HEK293 (cell line): ENCODE data around the gene MTERF4.

Experiments
- CTCF ChIA-PET: fragments of 350-600 bp; formaldehyde crosslinking; extraction: SDS; loops from one replicate; lab custom pipeline; 2021; ENCODE audit warnings: antibody characterized with exemption; lab: Yijun Ruan, JAX
- POLR2A ChIA-PET: fragments of 300-600 bp; formaldehyde crosslinking; extraction: SDS; loops from one replicate; lab custom pipeline; 2020; ENCODE audit warnings: antibody characterized with exemption, inconsistent platforms; lab: Yijun Ruan, JAX
- H3K27ac ChIP-seq: fragments of 200-500 bp; sonication (Bioruptor generic); 2 replicates; pipeline ENCODE4 v1.5.1; 2014; ENCODE audit warnings: low read depth, low read length, control low read depth, inconsistent platforms; ENCODE audit errors: extremely low read depth
- H3K36me3 ChIP-seq, 2 experiments: fragments of 200-500 bp in 1 of 2; sonication (Bioruptor generic) in 1 of 2; 1 replicate in 1 of 2; 2 replicates in 1 of 2; pipeline ENCODE4 v1.5.1; 2014 to 2017; ENCODE audit warnings: inconsistent platforms in 2 of 2, low read length in 2 of 2; ENCODE audit not compliant: control insufficient read depth in 2 of 2, insufficient read depth in 1 of 2
- H3K4me1 ChIP-seq: fragments of 200-500 bp; sonication (Bioruptor generic); 2 replicates; pipeline ENCODE4 v1.5.1; 2014; ENCODE audit warnings: mild to moderate bottlenecking, low read length, inconsistent platforms; ENCODE audit not compliant: control insufficient read depth, insufficient read depth
- H3K4me3 ChIP-seq: 2 replicates; pipeline ENCODE4 v1.5.1; 2011; ENCODE audit warnings: low read depth, mild to moderate bottlenecking, control low read depth, low read length, moderate library complexity
- H3K9me3 ChIP-seq: fragments of 200-500 bp; sonication (Bioruptor generic); 2 replicates; pipeline ENCODE4 v1.5.1; 2014; ENCODE audit warnings: low read depth, low read length, inconsistent platforms; ENCODE audit not compliant: control insufficient read depth, insufficient read depth
- BCL11B ChIP-seq: fragments of 450-650 bp; formaldehyde crosslinking; IDR thresholded peaks from 2 replicates; pipeline ENCODE4 v1.5.1; 2016; ENCODE audit warnings: low read depth, missing biosample characterization, missing genetic modification characterization
- MZF1 ChIP-seq: fragments of 450-650 bp; formaldehyde crosslinking; IDR thresholded peaks from 2 replicates; pipeline ENCODE4 v1.5.1; 2017; ENCODE audit warnings: missing biosample characterization, missing genetic modification characterization, borderline replicate concordance
- PRDM4 ChIP-seq: fragments of 450-650 bp; formaldehyde crosslinking; IDR thresholded peaks from 2 replicates; pipeline ENCODE4 v1.5.1; 2017; ENCODE audit warnings: missing biosample characterization, missing genetic modification characterization
- SP2 ChIP-seq: fragments of 450-650 bp; formaldehyde crosslinking; IDR thresholded peaks from 2 replicates; pipeline ENCODE4 v1.5.1; 2016; ENCODE audit warnings: missing biosample characterization, missing genetic modification characterization
- SP3 ChIP-seq: fragments of 450-650 bp; formaldehyde crosslinking; IDR thresholded peaks from 2 replicates; pipeline ENCODE4 v1.5.1; 2016; ENCODE audit warnings: missing biosample characterization, missing genetic modification characterization
- ZFP37 ChIP-seq: fragments of 450-650 bp; formaldehyde crosslinking; IDR thresholded peaks from 2 replicates; pipeline ENCODE4 v1.5.1; 2016; ENCODE audit warnings: missing biosample characterization, missing genetic modification characterization
- ZNF514 ChIP-seq: fragments of 450-650 bp; formaldehyde crosslinking; IDR thresholded peaks from 2 replicates; pipeline ENCODE4 v1.5.1; 2016; ENCODE audit warnings: missing biosample characterization, missing genetic modification characterization
- ZNF629 ChIP-seq: fragments of 450-650 bp; formaldehyde crosslinking; IDR thresholded peaks from 2 replicates; pipeline ENCODE4 v1.5.1; 2017; ENCODE audit warnings: missing biosample characterization, missing genetic modification characterization
- ZNF664 ChIP-seq: fragments of 450-650 bp; formaldehyde crosslinking; IDR thresholded peaks from 2 replicates; pipeline ENCODE4 v1.5.1; 2016; ENCODE audit warnings: missing biosample characterization, missing genetic modification characterization
- ZNF677 ChIP-seq: fragments of 450-650 bp; IDR thresholded peaks from 2 replicates; pipeline ENCODE4 v1.5.0; 2018; ENCODE audit warnings: missing biosample characterization, mild to moderate bottlenecking, missing genetic modification characterization, moderate library complexity
- ZNF692 ChIP-seq: fragments of 450-650 bp; formaldehyde crosslinking; IDR thresholded peaks from 2 replicates; pipeline ENCODE4 v1.5.1; 2016; ENCODE audit warnings: missing biosample characterization, missing genetic modification characterization
- ZNF701 ChIP-seq: fragments of 450-650 bp; formaldehyde crosslinking; IDR thresholded peaks from 2 replicates; pipeline ENCODE4 v1.5.1; 2016; ENCODE audit warnings: missing biosample characterization, missing genetic modification characterization
- ZNF785 ChIP-seq: fragments of 450-650 bp; formaldehyde crosslinking; IDR thresholded peaks from 2 replicates; pipeline ENCODE4 v1.5.1; 2016; ENCODE audit warnings: missing biosample characterization, missing genetic modification characterization
- ZNF830 ChIP-seq: fragments of 450-650 bp; IDR thresholded peaks from 2 replicates; pipeline ENCODE4 v1.5.0; 2018; ENCODE audit warnings: missing biosample characterization, missing genetic modification characterization, low read depth, mild to moderate bottlenecking, moderate library complexity
- TF ChIP-seq, protein P1 (sequence below): fragments of 450-650 bp; formaldehyde crosslinking; IDR thresholded peaks from 2 replicates; pipeline ENCODE4 v1.5.1; 2017; ENCODE audit warnings: missing biosample characterization, mild to moderate bottlenecking, missing genetic modification characterization, moderate library complexity
- TF ChIP-seq, protein P2 (sequence below): fragments of 450-650 bp; formaldehyde crosslinking; IDR thresholded peaks from 2 replicates; pipeline ENCODE4 v1.5.1; 2016; ENCODE audit warnings: missing biosample characterization, missing genetic modification characterization
- TF ChIP-seq, protein P3 (sequence below): fragments of 450-650 bp; formaldehyde crosslinking; IDR thresholded peaks from 2 replicates; pipeline ENCODE4 v1.5.1; 2016; ENCODE audit warnings: missing biosample characterization, missing genetic modification characterization, borderline replicate concordance
- TF ChIP-seq, protein P4 (sequence below): fragments of 450-650 bp; formaldehyde crosslinking; IDR thresholded peaks from 2 replicates; pipeline ENCODE4 v1.5.1; 2016; ENCODE audit warnings: missing biosample characterization, missing genetic modification characterization
- TF ChIP-seq, protein P5 (sequence below): fragments of 450-650 bp; formaldehyde crosslinking; IDR thresholded peaks from 2 replicates; pipeline ENCODE4 v1.5.0; 2017; ENCODE audit warnings: missing biosample characterization, missing genetic modification characterization, borderline replicate concordance

Gene MTERF4

DNA sequence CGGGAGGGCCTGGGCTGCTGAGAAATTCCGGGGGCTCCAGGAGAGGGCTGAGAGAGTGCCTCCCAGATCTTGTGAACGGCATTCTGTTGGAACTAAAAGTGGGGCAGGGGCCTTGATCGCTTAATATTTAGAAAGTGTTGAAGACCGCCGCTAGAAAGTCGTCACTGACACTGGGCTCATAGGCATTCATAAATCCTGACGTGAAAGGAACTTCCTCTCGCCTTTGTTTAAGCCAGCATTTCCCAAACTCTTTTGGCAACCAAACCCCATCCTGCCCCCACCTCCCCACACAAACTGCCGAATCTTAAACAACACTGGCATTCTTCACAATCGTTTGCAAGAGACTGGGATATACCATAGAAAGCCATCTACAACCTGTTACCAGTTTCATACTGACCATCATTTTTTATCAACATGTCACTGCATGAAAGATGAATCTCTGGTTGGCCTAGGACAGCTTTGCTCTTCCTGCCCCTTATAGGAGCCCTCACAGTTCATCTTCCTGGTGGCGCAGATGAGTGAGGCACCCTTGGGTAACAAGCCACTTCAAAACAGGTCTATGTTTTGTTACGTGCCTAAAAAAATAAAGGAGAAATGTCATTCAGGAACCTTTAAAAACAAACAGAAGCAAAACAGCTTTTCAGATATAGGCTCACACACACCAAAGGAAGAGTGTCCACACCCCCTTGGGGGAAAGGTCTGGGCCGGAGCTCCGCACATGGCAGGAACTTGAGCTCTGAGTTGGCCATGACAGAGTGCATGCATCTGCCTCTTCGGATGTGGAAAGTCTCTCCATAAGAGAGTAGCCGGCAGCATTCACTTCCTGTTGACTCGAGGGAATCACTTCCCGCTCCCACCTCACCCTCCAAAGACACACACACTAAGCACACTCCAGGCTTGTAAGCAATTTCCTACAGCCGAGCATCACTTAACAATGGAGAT is 13.0 kb downstream of the MTERF4 start:
- H3K27ac ChIP-seq, result no peak overlapping the region
- no peaks in the 10 kb centered on the region for H3K9me3 ChIP-seq
- H3K36me3 ChIP-seq, result peaks cover 27 to 83% of the 10 kb centered on the region in 2 experiments
- TF ChIP-seq ZFP37 (no peak), PRDM4 (tag by site-specific recombination) (no peak), ZNF514 (tag by site-specific recombination) (no peak), ZNF664 (tag by site-specific recombination) (no peak), ZNF701 (tag by site-specific recombination) (no peak), ZNF692 (tag by site-specific recombination) (no peak), ZNF830 (tag by site-specific recombination) (no peak), ZNF629 (tag by site-specific recombination) (no peak), MZF1 (tag by site-specific recombination) (no peak), SP3 (no peak), ZNF785 (tag by site-specific recombination) (no peak), BCL11B (tag by site-specific recombination) (no peak), ZNF677 (tag by site-specific recombination) (no peak), SP2 (tag by site-specific recombination) (no peak)
- TF ChIP-seq, protein P1, sequence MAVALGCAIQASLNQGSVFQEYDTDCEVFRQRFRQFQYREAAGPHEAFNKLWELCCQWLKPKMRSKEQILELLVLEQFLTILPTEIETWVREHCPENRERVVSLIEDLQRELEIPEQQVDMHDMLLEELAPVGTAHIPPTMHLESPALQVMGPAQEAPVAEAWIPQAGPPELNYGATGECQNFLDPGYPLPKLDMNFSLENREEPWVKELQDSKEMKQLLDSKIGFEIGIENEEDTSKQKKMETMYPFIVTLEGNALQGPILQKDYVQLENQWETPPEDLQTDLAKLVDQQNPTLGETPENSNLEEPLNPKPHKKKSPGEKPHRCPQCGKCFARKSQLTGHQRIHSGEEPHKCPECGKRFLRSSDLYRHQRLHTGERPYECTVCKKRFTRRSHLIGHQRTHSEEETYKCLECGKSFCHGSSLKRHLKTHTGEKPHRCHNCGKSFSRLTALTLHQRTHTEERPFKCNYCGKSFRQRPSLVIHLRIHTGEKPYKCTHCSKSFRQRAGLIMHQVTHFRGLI (tag by site-specific recombination), result no peak
- TF ChIP-seq, protein P2, sequence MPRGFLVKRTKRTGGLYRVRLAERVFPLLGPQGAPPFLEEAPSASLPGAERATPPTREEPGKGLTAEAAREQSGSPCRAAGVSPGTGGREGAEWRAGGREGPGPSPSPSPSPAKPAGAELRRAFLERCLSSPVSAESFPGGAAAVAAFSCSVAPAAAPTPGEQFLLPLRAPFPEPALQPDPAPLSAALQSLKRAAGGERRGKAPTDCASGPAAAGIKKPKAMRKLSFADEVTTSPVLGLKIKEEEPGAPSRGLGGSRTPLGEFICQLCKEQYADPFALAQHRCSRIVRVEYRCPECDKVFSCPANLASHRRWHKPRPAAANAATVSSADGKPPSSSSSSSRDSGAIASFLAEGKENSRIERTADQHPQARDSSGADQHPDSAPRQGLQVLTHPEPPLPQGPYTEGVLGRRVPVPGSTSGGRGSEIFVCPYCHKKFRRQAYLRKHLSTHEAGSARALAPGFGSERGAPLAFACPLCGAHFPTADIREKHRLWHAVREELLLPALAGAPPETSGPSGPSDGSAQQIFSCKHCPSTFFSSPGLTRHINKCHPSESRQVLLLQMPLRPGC, result no peak
- TF ChIP-seq, protein P3, sequence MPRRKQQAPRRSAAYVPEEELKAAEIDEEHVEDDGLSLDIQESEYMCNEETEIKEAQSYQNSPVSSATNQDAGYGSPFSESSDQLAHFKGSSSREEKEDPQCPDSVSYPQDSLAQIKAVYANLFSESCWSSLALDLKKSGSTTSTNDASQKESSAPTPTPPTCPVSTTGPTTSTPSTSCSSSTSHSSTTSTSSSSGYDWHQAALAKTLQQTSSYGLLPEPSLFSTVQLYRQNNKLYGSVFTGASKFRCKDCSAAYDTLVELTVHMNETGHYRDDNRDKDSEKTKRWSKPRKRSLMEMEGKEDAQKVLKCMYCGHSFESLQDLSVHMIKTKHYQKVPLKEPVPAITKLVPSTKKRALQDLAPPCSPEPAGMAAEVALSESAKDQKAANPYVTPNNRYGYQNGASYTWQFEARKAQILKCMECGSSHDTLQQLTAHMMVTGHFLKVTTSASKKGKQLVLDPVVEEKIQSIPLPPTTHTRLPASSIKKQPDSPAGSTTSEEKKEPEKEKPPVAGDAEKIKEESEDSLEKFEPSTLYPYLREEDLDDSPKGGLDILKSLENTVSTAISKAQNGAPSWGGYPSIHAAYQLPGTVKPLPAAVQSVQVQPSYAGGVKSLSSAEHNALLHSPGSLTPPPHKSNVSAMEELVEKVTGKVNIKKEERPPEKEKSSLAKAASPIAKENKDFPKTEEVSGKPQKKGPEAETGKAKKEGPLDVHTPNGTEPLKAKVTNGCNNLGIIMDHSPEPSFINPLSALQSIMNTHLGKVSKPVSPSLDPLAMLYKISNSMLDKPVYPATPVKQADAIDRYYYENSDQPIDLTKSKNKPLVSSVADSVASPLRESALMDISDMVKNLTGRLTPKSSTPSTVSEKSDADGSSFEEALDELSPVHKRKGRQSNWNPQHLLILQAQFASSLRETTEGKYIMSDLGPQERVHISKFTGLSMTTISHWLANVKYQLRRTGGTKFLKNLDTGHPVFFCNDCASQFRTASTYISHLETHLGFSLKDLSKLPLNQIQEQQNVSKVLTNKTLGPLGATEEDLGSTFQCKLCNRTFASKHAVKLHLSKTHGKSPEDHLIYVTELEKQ (tag by site-specific recombination), result no peak
- TF ChIP-seq, protein P4, sequence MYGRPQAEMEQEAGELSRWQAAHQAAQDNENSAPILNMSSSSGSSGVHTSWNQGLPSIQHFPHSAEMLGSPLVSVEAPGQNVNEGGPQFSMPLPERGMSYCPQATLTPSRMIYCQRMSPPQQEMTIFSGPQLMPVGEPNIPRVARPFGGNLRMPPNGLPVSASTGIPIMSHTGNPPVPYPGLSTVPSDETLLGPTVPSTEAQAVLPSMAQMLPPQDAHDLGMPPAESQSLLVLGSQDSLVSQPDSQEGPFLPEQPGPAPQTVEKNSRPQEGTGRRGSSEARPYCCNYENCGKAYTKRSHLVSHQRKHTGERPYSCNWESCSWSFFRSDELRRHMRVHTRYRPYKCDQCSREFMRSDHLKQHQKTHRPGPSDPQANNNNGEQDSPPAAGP (tag by site-specific recombination), result no peak
- TF ChIP-seq, protein P5, sequence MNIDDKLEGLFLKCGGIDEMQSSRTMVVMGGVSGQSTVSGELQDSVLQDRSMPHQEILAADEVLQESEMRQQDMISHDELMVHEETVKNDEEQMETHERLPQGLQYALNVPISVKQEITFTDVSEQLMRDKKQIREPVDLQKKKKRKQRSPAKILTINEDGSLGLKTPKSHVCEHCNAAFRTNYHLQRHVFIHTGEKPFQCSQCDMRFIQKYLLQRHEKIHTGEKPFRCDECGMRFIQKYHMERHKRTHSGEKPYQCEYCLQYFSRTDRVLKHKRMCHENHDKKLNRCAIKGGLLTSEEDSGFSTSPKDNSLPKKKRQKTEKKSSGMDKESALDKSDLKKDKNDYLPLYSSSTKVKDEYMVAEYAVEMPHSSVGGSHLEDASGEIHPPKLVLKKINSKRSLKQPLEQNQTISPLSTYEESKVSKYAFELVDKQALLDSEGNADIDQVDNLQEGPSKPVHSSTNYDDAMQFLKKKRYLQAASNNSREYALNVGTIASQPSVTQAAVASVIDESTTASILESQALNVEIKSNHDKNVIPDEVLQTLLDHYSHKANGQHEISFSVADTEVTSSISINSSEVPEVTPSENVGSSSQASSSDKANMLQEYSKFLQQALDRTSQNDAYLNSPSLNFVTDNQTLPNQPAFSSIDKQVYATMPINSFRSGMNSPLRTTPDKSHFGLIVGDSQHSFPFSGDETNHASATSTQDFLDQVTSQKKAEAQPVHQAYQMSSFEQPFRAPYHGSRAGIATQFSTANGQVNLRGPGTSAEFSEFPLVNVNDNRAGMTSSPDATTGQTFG (tag by site-specific recombination), result no peak
- TF ChIP-seq, all 188 proteins: peak for 0
- H3K4me1 ChIP-seq, result no peaks in the 10 kb centered on the region
- H3K4me3 ChIP-seq, result no peak overlapping the region
- ChIA-PET CTCF (interaction anchor here (0.5 to 2.0 kb wide), 3 partner anchors 11 to 596 kb away, joined by 3 to 9 read pairs (median 3); no protein-coding TSS in a partner anchor), POLR2A (no interaction called here)
